A673 (cell line): ENCODE measurements around the gene ACSS2.
"Not testable (repeated sequence)": the region's sequence is repeated elsewhere in the genome, so short reads cannot be mapped to it uniquely, and the experiment has no call there.

Experiments used
- CTCF ChIP-seq: fragments of 300-800, 200-600 bp; sonication (generic); conservative IDR thresholded peaks from 2 replicates; pipeline ENCODE4 v1.5.1; 2017; ENCODE audit warnings: low read depth, mild to moderate bottlenecking, antibody characterized with exemption, low read length, moderate library complexity, mixed read lengths
- EZH2 ChIP-seq: fragments of 200-600 bp; sonication (generic); IDR thresholded peaks from 2 replicates; pipeline ENCODE4 v1.6.1; 2017; ENCODE audit warnings: borderline replicate concordance, low read depth, mild to moderate bottlenecking, mixed read lengths, antibody characterized with exemption, low read length; ENCODE audit not compliant: poor library complexity, severe bottlenecking

- TF ChIP-seq CTCF, EZH2: not testable (repeated sequence)
Observed at GRCh38 chr20:34898731-34899130, 22.3 kb downstream of the ACSS2 start.
